Germinal center (tissue), 1 donor: ENCODE data around the gene OR52W1.

Experiments
- DNase-seq: peaks from one replicate; pipeline ENCODE4 v3.0.0; 2012; ENCODE audit warnings: mixed read lengths, low spot score

The OR52W1 gene, protein sequence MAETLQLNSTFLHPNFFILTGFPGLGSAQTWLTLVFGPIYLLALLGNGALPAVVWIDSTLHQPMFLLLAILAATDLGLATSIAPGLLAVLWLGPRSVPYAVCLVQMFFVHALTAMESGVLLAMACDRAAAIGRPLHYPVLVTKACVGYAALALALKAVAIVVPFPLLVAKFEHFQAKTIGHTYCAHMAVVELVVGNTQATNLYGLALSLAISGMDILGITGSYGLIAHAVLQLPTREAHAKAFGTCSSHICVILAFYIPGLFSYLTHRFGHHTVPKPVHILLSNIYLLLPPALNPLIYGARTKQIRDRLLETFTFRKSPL

DNA sequence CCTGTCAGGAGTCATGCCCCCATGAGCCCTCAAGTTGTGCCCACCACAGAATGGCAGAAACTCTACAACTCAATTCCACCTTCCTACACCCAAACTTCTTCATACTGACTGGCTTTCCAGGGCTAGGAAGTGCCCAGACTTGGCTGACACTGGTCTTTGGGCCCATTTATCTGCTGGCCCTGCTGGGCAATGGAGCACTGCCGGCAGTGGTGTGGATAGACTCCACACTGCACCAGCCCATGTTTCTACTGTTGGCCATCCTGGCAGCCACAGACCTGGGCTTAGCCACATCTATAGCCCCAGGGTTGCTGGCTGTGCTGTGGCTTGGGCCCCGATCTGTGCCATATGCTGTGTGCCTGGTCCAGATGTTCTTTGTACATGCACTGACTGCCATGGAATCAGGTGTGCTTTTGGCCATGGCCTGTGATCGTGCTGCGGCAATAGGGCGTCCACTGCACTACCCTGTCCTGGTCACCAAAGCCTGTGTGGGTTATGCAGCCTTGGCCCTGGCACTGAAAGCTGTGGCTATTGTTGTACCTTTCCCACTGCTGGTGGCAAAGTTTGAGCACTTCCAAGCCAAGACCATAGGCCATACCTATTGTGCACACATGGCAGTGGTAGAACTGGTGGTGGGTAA lies at the start of gene OR52W1:
Gene OR52W1, plus strand, starts transcription at position 51 of the 637 bp plus-strand sequence. Its CDS starts 0 bp downstream, at position 51.
- DNase-seq: no peak

DNA sequence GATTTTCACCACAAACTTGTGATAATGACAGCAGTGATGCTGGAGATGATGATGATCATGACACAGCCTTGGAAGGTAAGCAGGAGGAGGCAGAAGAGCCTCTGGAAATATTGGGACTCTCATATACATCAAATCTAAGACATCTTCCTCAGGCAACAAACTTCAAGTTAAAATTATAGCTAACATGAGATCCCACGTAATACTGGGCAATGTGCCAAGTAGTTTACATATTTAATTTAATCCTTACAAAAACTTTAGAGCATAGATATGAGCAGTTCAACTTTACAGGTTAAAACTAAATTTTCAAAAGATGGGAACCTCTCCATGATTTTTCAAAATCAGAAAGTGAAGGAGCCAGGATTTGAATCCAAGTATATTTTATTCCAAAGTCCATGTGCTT lies 47.9 kb upstream of the OR52W1 start:
- DNase-seq: no peak

DNA sequence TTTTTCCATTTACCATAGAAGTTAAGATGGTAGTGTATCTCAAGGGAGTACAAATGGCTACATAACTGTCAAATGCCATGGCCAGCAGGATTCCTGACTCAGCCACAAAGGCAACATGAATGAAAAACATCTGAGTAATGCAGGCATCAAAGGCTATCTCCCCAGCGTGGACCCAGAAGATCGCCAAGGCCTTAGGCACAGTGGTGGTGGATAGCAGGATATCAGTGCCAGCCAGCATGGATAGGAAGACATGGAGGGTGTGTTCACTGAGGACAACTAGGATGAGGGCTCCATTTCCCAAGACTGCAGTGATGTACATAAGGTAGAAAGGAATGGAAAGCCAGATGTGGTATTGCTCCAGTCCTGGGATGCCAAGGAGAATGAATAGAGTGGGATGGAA lies 46.9 kb upstream of the OR52W1 start:
- DNase-seq: no peak

DNA sequence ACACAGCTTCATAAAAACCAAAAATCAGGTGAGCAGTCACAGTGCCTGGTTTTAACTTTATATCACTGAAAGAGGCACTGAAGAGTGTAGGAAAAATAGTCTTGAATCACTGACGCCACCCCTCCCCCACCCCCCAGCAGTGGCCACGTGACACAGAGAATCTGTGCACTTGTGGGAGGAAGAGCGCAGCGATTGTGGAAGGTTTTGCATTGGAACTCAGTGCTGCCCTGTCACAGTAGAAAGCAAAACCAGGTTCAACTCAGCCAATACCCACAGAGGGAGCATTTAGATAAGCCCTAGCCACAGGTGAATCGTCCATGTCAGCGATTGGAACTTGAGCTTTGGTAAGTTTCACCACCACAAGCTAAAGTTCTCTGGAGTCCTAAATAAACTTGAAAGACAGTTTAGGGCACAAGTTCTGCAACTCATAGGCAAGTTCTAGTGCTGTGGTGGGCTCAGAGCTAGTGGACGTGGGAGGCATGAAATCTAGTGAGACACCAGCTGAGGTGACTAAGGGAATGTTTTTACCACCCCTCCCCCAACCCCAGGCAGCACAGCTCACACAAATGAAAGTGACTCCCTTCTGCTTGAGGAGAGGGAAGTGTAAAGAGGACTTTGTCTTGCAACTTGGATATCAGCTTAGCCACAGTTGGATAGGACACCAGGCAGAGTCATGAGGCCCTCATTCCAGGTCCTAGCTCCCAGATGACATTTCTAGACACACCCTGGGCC lies 42.2 kb upstream of the OR52W1 start:
- no peak for DNase-seq

DNA sequence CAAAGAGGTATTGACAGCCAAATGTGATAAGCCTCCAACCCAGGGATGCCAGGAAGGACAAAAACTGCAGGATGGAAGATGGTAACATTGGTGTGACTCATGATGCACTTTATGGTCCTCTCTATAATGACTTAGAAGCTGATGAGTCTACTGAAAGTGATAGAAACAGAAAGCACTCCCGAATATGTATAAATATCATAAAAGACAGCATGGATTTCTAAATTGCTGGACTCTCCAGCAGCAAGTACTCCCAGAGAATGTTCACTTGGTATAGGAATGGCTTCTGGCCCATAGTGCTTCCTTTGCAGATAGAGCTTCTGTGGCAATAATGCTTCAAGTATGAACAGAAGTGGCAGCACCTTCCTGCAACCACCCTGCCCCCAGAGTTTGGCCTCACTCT lies 28.8 kb upstream of the OR52W1 start, which contains the start of gene OR52B2:
Gene OR52B2, minus strand, starts transcription at position 101 of the 400 bp plus-strand sequence. Its CDS starts 0 bp downstream, at position 101.
- DNase-seq: no peak

DNA sequence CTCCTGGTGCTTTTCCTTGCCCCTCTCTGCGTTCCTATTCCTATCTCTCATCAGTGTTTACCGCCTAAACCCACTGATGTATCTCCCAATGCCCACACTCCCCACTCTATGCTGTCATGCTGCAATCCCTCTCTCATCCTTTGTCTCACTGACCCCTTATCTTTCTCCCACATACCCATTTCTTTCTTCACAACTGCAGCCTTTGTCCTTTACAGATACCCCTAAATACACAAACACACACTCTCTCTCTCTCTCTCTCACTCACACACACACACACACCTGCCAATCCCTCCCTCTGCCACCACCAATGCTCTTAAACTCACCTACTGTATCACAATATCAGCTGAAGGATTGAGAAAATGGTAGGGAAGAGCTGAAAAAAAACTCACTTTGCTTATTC lies 23.6 kb upstream of the OR52W1 start:
- no peak for DNase-seq

DNA sequence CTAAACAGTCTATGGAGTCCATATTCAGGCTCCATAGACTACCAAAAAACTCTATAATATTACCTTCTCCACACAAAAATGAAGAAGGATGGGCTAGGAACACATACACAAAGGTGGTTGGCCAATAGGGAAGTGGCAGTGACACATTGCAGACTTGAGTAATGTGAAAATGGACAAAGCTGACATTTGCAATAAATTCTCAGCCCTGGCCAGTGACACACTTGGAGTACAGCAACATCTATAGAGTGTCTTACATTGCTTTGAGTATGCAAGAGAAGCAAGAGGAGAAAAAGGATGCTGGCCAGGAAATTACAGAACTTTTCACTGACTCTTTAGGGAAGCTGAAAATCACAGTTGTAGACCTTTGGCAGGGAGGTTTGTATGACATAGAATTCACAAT lies 7.3 kb upstream of the OR52W1 start:
- no peak for DNase-seq

DNA sequence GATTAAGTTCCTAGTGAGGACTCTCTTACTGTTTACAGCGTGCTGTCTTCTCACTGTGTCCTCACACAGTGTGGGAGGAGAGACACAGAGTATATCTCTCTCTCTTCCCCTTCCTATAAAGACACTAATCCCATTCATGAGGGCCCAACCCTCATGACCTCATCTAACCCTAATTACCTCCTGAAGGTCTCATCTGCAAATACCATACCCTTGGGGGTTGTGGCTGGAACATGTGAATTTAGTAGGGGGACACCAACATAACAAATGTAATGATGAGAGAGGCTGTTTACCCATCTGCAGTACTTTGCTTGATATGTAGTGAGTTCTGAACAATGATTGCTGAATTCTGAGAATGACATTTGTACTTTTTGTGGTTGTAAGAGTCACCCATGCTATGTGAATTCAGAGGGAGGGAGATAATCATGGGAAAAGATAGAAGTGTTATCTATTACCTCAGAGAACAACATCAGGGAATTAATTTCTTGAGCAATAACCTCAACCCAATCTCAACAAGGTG lies 4.9 kb upstream of the OR52W1 start:
- no peak for DNase-seq

DNA sequence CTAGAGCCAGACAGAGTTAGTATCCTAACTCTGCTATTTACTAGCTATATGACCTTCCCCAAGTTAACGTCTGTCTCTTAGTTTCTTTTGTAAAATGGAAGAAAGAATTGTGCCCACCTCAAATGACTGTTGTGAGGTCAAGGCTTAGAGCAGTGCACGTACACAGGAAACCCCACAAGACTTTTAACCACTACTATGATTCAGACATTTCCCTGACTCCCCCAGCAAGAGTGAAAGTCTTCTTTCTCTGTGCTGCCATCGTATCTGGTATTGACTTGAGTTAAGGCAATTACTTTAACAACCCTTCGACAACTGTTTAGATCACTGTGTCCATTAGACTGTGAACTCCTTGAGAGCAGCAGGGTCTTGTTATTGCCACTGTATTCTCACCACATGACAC lies 2.6 kb upstream of the OR52W1 start:
- no peak for DNase-seq

DNA sequence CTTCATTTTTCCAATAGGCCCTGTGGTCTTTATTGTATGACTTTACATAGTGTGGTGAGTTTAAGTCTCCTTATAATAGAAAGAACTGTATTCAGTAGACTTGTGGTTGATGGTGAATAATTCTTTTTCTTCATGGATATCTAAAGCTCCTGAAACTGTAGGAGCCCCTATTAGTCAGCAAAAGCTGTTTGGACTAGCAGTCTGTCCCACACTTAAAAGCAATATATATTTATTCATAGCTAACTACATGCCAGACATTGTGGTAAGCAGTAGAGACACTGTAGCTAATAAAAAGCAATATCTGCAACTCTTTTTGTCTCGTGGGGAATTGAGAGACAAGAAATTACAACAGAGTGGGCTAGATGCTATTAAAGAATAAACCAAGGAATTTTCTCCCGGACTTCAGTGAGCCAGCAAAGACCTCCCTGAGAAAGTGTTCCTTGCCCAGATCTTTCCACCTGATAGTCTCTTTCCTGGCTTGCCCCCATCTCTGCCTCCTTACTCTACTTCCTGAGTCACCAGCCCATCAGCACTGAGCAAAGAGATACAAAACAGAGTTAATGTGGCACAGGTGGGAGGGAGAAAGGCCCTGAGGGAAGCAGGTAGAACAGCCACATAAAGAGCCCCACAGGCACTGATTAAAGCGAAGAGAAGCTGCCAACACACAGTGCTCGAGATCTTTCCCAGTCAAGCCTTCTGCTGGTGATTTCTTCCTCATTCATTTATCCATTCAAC lies 1.4 kb upstream of the OR52W1 start:
- DNase-seq: no peak

DNA sequence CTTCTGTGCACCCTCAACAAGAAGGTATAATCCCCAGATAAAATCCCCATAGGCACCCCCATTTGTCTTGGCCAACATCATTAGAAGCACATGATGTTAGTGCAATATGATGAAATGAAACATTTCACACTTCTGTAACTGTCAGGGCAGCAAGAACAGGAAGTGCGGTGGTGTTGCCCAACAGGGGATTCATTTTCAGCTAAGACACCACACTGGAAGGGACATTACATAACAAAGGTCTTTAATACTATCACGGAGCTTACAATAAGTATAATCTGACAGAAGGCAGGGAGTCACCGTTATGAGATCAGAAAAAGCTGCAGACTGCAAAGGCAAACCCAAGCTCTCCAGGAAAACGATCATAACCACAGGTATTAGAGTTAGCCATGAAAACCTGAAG lies 2.0 kb downstream of the OR52W1 start:
- DNase-seq: no peak

DNA sequence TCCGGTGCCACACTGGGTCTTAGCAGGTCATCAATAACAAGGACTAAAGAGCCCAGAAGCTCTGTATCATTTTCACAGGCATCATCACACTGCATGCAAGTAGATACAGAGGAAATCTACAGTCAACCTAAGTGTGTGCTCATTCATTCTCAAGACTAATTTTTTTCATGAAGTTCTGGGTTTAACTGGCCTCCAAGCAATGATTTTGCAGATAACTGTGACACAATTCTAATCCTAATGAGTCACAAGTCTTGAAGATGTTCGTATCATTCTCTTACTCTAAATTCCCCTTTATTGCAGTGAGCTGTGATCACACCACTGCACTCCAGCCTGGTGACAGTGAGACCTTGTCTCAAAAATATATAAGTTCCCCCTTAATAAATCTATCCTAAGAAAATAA lies 2.5 kb downstream of the OR52W1 start:
- no peak for DNase-seq

DNA sequence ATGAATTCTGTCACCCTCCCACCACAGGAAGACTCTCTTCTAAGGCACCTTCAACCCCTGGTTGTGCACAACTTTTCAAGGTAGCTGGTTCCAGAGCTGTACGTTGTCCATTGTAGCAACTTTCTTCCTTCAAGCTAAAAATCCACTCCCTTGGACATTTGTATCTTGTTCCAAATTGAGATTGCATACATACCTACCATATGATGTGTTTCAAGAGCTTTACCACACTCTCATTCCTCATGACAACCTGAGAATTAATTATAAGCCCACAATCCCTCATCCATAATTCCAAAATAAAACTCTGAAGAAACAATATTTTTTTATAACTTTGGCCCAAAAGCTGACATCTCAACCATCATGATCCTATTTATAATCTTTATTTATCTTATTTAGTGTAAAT lies 3.0 kb downstream of the OR52W1 start:
- DNase-seq: no peak

DNA sequence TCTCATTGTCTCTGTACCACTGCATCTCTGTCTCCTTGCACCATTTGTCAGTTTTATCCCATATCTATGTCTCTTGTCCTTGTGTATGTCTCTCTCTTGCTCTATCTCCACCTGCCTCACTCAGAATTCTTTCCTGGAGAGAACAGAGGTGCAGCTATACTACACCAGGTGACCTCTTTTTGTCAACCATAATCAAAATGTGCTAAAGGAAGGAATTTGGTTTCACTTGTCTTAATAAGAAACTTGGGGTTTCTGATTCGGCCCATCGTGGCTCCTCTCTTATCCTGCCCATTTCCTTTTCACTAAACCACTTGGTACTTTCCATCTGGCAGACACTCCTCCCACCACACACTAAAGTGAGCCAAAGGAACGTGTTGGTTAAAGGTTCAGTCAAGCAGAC lies 4.3 kb downstream of the OR52W1 start:
- no peak for DNase-seq

DNA sequence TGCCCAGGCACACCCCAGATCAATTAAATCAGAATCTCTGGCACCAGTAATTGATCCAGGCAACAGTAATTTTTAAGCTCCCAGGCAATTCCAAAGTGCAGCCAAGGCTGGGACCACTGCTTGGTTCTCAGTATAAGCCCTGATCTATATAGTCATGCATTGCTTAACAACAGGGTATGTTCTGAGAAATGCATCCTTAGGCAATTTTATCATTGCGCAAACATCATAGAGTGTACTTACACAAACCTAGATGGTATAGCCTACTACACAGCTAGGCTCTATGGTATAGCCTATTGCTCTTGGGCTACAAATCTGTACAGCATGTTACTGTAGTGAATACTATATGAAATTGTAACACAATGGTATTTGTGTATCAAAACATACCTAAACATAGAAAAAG lies 5.7 kb downstream of the OR52W1 start:
- no peak for DNase-seq

DNA sequence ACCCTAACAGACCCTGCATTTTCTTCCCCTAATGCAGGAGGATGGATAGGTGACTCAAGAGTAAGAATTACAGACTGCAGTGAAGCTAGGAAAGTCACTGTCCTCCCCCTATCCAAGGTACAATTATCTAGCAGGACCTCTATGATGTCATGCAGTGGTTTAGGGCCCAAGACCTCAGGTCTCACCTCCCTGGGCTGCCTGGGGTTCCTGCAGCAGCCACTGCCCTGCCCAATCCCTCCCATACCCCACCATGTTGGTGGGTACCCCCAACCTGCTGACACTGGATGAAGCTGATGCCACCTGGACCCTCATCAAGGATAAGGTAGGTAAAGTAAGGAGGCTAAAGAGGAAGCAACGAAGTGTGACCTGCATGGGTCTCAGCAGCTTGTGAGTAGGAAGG lies 6.3 kb downstream of the OR52W1 start, which contains the start of gene C11orf42:
Gene C11orf42, plus strand, starts transcription at position 192 of the 400 bp plus-strand sequence. Its CDS starts 59 bp downstream, at position 251.
- no peak for DNase-seq

DNA sequence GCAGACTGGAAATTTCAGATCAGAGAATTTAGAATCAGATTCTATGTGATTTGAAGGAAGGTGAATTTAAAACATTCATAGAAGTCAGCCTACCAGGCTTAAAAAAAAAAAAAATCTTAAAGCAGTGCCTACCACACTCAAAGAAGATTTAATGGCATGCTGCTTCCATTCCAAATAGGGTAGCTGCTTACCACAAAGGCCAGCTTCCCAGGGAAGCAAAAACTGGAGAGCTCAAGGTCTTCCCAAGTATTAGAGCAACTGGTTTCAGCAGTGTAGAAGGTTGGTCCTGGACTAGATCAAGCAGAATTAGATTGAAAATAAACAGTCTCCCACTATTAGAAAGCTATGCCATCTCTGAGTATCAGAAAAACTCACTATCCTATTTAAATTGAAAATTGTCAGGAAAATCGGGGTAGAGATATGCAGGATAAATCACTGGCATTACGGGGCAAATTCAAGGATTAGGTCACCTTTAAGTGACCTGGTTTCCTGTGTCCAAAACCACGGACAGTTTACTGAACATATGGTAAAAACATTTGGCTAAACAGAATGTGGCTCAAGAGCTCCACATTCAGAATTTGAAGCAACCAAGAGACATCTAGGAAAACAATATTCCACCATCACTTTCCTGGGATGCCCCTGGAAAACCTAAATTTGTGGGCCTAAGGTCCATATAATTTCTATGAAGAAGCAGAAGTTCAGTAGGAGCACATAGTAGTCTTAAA lies 7.6 kb downstream of the OR52W1 start:
- DNase-seq: no peak

DNA sequence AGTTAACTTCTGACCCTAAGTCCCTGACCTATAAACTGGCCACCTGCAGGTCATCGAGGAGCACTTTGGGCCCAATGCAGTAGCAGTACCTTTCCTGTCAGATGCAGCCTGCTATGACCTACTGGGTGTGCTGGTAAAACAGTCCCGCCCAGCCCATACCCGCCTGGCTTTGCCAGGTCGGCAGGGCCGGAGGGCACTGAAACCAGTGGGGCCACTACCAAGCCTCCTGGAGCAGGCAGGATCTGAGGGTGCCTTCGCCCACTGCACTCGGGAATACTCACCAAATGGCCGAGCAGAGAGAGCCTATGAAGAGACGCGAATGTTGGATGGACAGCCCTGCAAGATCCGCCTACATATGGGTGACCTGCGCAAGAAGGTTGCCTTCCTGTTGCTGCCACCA lies 10.8 kb downstream of the OR52W1 start:
- DNase-seq: no peak

DNA sequence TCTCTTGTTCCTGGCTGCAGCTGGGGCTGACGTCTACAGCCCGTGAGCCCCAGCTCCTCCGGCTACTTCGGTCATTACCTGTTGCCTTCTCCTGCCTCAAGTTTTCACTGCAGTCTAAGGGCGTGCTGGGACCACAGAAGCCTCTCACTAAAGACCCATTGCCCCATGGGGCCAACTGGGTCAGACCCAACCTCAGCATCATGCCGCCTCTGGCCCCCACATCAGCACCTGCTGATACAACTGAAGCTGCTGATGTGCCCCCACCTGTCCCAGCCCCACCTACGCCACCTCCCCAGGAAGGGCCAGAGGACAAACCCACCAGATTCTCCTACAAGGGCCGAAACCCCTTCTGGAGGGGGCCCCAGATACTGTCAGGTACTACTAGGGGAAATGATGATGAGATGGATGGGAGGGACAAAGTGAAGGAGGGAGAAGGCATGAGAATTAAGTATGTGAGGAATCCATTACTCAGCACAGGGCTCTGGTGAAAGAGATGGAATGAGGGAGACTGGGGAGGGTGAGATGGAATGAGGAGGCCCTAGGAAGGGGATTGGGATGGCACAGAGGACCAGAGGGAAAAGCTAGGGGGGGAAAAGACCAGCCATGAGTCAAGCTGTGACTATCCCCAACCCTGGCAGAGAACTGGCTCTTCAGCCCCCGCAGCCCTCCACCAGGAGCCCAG lies 11.4 kb downstream of the OR52W1 start:
- no peak for DNase-seq

DNA sequence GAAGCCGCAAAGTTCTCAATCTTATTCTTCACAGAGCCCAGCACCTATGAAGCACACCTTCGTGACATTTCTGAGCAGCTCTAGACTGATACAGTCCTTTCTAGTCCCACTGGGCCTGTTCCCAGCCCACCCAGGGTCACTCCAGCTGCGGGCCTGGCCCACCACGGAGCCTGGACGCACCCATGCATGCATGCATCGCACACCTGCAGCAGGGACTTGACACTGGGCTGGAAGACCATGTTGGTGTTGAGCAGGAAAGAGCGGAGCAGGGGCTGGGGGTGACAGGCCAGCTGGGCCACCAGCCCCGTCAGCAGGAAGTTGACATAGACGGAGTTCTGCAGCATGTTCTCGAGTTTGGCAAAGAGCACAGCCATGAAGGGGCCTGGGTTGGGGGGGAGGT lies 15.5 kb downstream of the OR52W1 start:
- no peak for DNase-seq

DNA sequence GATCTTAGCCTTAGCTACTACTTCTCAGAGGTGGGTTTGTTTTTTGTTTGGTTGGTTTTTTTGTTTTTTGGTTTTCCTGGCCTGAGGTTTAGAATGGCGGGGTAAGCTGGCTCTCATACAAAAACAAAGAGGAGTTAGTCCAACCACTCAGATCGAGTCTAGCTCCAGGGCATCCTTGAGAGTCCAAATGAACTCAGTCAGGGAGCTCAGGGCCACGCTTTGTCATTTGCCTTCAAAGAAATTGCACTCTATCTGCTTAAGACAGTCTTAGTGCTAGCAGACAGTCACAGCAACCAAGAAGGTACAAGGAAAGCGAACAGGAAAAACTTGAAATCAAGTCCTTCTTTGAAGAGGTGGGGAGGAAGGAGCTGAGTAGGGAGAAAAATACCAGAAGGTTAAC lies 17.5 kb downstream of the OR52W1 start:
- DNase-seq: no peak
